AG04449 (cell line): ENCODE measurements around the gene TMEM42.
"Not testable (repeated sequence)": the region's sequence is repeated elsewhere in the genome, so short reads cannot be mapped to it uniquely, and the experiment has no call there.

Experiments
- CTCF ChIA-PET: fragments of 350-600 bp; formaldehyde crosslinking; extraction: SDS; loops from one replicate; lab custom pipeline; 2021; ENCODE audit warnings: antibody characterized with exemption; lab: Yijun Ruan, JAX
- POLR2A ChIA-PET: fragments of 400-600, 350-600 bp; formaldehyde crosslinking; extraction: SDS; loops from one replicate; lab custom pipeline; 2020; ENCODE audit warnings: antibody characterized with exemption, inconsistent platforms; lab: Yijun Ruan, JAX
- DNase-seq: peaks from one replicate; pipeline ENCODE4 v3.0.0-alpha.2; 2010; ENCODE audit warnings: low read depth, low spot score
- H3K4me3 ChIP-seq: 2 replicates; pipeline ENCODE4 v1.5.1; 2011; ENCODE audit warnings: low read depth, mild to moderate bottlenecking, control low read depth, low read length
- TF ChIP-seq, protein P1 (sequence below): IDR thresholded peaks from one replicate; pipeline ENCODE4 v1.5.1; 2011; ENCODE audit warnings: mild to moderate bottlenecking, moderate library complexity, low read length, control low read depth, inconsistent platforms; ENCODE audit not compliant: insufficient read depth; ENCODE audit errors: missing control alignments

TMEM42 gene

DNA sequence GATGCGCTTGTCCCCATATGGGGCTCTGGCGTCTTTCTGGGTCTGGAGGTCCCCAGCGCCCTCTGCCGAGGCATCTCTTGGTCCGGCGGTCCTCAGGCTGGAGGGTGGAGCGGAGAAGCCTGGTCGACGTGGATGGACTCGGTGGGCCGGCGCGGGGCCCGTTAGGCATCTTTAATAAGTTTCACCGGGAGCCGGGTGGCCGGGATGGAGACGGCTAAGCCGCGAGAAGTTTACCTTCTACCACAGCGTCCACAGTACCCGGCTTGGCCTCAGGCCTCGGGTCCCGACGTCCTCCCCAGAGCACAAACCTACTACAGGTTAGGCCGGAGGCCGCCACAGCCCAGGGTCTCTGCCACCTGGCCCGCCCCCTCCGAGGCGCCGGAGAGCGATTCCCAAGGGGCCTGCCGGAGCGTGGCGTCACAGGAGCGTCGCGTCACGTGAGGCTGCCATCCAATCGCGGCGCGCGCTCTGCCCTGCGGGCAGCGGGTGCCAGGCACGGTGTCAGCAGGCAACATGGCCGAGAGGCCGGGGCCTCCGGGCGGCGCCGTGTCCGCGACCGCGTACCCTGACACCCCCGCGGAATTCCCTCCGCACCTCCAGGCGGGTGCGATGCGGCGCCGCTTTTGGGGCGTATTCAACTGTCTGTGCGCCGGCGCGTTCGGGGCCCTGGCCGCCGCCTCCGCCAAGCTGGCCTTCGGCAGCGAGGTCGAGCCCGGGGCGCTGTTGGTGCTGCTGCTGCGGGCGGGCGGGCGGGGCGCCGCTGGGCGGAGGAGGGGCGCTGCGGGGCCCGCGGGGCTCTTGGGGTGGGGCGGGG, at the start of gene TMEM42:
TMEM42 (plus strand) TSS at position 501 of the 814 bp plus-strand sequence; CDS start at position 514, 13 bp downstream.
- H3K4me3 ChIP-seq = peak within 1 kb of the TSS; percentile 72
- POLR2A ChIA-PET = no interaction called here
- TF ChIP-seq, protein P1, sequence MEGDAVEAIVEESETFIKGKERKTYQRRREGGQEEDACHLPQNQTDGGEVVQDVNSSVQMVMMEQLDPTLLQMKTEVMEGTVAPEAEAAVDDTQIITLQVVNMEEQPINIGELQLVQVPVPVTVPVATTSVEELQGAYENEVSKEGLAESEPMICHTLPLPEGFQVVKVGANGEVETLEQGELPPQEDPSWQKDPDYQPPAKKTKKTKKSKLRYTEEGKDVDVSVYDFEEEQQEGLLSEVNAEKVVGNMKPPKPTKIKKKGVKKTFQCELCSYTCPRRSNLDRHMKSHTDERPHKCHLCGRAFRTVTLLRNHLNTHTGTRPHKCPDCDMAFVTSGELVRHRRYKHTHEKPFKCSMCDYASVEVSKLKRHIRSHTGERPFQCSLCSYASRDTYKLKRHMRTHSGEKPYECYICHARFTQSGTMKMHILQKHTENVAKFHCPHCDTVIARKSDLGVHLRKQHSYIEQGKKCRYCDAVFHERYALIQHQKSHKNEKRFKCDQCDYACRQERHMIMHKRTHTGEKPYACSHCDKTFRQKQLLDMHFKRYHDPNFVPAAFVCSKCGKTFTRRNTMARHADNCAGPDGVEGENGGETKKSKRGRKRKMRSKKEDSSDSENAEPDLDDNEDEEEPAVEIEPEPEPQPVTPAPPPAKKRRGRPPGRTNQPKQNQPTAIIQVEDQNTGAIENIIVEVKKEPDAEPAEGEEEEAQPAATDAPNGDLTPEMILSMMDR = peak; percentile 43
- CTCF ChIA-PET = no interaction called here
- peak; percentile 42 for DNase-seq

DNA sequence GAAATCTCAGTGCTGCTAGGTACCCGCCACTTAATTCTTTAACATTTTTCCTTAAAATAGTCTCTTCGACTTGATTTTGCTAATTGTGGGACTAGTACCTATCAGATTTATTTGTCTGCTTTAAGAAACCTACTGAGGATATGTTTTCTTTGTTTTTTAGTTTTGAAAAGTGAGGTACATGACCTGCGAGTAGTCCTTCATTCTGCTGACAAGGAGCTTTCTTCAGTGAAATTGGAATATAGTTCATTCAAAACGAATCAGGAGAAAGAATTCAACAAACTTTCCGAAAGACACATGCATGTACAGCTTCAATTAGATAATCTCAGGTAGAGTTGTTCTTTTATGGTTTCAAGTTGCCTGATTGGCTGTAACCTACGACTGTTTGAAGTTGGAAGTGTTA, 47.0 kb upstream of the TMEM42 start:
- TF ChIP-seq, protein P1 = no peak
- H3K4me3 ChIP-seq = no peak overlapping the region
- CTCF ChIA-PET = interaction anchor here (0.8 kb wide), 1 partner anchor 92 kb away, joined by 3 read pairs; no protein-coding TSS in a partner anchor
- DNase-seq = no peak
- POLR2A ChIA-PET = no interaction called here

DNA sequence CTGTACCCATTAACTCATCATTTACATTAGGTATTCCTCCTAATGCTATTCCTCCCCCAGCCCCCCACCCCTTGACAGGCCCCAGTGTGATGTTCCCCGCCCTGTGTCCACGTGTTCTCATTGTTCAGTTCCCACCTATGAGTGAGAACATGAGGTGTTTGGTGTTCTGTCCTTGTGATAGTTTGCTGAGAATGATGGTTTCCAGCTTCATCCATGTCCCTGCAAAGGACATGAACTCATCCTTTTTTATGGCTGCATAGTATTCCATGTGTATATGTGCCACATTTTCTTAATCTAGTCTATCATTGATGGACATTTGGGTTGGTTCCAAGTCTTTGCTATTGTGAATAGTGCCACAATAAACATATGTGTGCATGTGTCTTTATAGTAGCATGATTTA, 45.4 kb upstream of the TMEM42 start:
- CTCF ChIA-PET, H3K4me3 ChIP-seq, POLR2A ChIA-PET, DNase-seq: not testable (repeated sequence)

DNA sequence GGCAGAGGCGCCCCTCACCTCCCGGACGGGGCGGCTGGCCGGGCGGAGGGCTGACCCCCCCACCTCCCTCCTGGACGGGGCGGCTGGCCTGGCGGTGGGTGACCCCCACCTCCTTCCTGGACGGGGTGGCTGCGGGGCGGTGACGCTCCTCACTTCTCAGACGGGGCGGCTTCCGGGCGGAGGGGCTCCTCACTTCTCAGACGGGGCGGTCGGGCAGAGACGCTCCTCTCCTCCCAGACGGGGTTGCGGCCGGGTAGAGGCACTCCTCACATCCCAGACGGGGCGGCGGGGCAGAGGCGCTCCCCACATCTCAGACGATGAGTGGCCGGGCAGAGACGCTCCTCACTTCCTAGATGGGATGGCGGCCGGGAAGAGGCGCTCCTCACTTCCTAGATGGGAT, 40.5 kb upstream of the TMEM42 start:
- POLR2A ChIA-PET, DNase-seq, CTCF ChIA-PET, H3K4me3 ChIP-seq: not testable (repeated sequence)

DNA sequence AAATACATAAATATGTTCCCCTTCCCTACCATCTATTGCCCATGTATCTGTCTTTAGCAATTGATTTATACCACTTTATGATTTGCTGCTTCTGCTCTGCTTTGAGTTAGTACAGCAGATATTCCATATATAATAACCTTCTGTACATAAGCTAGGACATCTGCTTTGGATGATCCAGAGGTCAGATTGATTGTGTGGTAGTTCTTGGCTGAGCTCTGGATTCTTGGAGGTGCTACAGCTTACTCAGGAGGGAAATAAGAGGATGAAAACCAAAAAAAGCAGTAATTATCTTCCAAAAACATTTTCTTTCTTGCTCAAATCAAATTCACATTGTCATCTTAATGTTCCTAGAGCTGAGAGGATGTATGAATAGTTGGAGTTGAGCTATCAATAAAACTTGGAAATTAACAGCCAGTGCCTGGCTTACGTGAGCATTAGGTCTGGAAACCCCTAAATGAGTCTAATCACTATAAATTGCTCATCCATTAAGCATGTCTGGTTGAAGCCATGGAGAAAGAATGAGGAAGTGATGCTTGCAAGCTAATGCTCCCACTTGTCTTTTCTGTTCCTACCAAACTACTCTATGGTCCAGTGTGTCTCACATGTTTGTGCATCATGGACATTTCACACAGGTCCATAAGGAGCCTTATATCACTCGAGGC, 36.3 kb upstream of the TMEM42 start:
- no peak overlapping the region for H3K4me3 ChIP-seq
- DNase-seq = peak; percentile 50
- TF ChIP-seq, protein P1 = no peak
- POLR2A ChIA-PET = no interaction called here
- CTCF ChIA-PET = interaction anchor here (1.0 kb wide), 1 partner anchor 89 kb away, joined by 4 read pairs; no protein-coding TSS in a partner anchor

DNA sequence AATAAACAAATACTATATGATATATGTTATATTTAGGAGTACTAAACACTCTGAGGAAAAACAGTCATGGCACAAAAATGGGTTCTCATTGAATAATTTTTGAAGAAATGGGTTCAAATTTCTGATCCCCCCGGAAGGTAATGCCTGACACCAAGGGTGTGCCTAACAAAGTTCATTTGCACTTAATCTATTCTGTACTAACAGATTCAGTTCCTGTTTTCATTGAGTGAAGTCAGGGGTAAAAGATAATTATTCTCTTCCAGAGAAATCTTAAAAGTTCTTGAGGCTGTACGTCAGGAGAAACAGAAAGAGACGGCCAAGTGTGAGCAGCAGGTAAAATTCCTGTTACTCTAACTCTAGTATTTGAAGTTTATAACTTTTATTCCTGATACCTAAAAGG, 34.5 kb upstream of the TMEM42 start:
- CTCF ChIA-PET = interaction anchor here (1.0 kb wide), 1 partner anchor 88 kb away, joined by 4 read pairs; no protein-coding TSS in a partner anchor
- TF ChIP-seq, protein P1 = no peak
- DNase-seq = no peak
- no peak overlapping the region for H3K4me3 ChIP-seq
- POLR2A ChIA-PET = interaction anchor here (0.6 kb wide), 1 partner anchor 87 kb away, joined by 3 read pairs; no protein-coding TSS in a partner anchor

DNA sequence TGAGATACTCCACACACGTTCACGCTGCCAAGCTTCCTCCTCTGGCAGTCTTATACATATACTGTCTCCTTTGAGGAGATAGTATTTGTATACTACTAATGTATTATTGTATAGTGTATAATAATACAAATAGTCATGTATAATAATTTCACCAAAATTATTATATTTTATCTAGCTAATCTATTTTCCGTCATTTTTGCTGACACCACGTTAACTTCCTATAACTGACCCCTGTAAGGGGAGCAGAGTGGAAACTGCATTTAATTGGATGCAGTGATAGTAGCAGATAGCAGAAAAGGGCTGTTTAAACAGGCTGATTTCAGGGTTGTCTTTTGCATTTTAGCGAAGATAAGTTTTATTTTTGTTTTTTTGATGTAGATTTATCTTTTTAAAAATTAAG, 30.5 kb upstream of the TMEM42 start:
- no peak overlapping the region for H3K4me3 ChIP-seq
- POLR2A ChIA-PET = no interaction called here
- TF ChIP-seq, protein P1 = no peak
- CTCF ChIA-PET = no interaction called here
- DNase-seq = no peak
